NCI-H2107 treated with DMSO at 0.1 percent for 48 hours (cell line): Measurements from ENCODE around the gene NPW.

Experiments used
- DNase-seq: peaks from one replicate; lab custom pipeline; 2025; ENCODE audit not compliant: unreplicated experiment; lab: John Stamatoyannopoulos, UW

The NPW gene

DNA sequence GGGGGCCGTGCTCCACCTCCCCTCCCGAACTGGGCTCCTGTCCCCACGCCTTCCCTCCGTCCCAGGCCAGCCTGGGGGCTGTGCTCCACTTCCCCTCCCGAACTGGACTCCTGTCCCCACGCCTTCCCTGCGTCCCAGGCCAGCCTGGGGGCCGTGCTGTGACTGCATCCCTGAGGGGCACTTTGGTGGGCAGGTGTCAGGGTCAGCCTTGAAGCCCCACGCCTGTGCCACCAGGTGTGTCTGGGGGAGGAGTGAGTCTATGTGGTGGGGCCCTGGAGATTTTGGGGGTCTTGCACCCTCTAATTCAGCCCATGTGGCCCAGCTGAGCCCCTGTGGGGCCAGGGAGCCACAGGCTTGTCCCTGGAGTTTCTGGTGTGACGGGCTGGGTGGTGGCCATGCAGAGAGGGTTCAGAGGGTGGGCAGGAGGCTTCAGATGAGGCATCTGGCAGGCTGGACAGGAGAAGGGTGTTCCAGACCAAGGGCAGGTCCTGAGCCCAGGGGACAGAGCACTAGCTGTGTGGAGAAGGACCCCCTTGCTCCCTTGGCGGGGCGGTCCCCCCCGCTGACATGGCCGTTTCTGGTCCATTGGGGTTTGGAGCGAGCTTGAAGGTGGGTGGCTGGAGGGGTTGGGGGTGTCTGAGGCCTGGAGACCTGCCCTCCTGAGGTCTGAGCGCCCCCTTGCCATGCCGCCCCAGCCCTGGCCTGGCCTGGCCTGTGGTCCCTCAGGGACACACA is 15.3 kb downstream of the NPW start:
- no peak for DNase-seq

DNA sequence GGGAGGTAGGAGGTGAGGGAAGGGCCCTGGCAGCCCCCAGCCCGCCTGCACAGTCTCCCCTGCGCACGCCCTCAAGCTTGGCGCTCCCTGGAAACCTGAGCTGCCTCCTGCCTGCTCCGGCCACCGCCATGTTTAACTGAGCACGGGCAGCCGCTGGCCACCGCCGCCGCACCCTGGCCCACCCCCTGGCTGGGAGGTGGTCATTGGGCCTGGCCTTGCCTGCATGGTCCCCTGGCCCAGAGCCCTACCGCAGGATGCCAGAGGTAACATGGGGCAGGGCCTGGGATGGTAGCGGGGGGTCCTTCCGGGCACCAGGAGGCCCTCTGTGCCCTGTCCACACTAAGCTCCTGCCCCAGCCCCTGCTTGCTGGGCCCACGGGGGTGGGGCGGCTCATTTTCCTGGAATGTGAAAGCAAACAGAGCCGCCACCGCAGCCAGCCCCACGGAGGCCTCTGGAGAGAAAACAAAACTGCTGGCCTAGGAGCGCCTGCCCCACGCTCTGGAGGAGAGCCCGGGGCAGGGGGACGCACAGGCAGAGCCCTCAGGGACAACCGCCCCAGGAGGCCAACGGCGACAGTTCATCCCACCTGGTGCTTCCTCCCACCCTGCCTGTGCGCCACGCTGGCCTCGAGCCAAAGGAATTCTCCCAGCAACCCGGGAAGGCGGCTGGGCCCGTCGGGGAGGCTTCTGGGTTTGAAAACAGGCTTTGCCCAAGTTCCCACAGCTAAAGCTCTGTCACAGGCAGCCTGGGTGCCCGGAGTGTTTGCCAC is 16.0 kb downstream of the NPW start:
- peak; percentile 77 for DNase-seq

DNA sequence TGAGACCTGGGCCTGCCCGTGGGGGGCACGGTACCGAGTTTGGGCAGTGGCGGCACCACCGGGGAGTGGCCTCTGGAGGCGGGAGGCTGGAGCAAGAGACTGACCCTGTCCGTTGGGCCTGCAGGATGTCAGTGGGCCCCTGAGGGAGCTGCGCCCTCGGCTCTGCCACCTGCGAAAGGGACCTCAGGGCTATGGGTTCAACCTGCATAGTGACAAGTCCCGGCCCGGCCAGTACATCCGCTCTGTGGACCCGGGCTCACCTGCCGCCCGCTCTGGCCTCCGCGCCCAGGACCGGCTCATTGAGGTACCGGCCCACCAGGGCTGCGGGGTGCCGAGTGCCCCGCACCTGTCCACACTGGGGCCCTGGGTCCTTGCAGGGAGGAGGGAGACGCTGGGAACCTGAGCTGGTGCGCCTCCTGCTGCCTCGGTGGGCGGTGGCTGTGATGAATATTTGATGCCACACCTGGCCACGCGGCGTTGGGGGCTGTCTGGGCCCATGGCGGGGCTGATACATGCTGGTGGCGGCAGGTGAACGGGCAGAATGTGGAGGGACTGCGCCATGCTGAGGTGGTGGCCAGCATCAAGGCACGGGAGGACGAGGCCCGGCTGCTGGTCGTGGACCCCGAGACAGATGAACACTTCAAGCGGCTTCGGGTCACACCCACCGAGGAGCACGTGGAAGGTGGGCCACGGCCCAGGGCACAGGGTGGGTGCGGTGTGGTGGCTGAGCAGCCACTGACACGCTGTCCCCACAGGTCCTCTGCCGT is 16.8 kb downstream of the NPW start:
- peak; percentile 14 for DNase-seq

DNA sequence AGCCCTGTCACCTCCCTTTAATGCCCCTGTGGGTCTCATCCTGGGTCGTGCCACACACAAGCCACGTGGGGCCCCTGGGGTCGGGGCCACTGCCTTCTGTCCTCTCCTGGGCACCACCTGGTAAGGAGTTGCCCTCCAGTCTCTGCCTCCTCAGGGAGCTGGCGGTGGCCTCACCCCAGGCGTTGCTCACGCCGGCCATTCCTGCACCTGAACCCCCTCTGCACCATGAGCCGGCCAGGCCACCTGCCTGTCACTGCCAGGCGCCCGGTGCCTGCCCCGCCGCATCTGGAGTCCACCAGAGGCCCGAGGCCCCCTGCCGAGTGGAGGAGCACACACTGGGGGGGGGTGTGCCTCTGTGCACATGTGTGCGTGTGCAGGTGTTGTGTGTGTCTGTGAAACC is 17.5 kb downstream of the NPW start:
- DNase-seq: no peak

DNA sequence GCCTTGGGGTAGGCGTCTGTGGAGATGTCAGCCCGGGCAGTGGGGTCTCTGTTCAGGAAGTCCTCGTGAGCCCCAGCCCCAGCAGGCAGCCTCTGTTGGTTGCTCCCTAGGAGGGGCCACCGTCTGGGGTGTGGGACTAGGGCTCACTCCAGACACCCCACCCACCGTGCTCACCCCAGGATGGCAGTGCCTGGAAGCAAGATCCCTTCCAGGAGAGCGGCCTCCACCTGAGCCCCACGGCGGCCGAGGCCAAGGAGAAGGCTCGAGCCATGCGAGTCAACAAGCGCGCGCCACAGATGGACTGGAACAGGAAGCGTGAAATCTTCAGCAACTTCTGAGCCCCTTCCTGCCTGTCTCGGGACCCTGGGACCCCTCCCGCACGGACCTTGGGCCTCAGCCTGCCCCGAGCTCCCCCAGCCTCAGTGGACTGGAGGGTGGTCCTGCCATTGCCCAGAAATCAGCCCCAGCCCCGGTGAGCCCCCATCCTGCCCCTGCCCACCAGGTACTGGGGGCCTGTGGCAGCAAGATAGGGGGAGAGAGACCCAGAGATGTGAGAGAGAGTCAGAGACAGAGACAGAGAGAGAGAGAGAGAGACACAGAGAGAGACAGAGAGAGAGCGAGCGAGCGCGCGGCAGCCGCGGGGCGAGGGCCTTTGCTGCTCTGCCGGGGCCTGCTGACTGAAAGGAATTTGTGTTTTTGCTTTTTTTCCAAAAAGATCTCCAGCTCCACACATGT is 18.2 kb downstream of the NPW start:
- no peak for DNase-seq

DNA sequence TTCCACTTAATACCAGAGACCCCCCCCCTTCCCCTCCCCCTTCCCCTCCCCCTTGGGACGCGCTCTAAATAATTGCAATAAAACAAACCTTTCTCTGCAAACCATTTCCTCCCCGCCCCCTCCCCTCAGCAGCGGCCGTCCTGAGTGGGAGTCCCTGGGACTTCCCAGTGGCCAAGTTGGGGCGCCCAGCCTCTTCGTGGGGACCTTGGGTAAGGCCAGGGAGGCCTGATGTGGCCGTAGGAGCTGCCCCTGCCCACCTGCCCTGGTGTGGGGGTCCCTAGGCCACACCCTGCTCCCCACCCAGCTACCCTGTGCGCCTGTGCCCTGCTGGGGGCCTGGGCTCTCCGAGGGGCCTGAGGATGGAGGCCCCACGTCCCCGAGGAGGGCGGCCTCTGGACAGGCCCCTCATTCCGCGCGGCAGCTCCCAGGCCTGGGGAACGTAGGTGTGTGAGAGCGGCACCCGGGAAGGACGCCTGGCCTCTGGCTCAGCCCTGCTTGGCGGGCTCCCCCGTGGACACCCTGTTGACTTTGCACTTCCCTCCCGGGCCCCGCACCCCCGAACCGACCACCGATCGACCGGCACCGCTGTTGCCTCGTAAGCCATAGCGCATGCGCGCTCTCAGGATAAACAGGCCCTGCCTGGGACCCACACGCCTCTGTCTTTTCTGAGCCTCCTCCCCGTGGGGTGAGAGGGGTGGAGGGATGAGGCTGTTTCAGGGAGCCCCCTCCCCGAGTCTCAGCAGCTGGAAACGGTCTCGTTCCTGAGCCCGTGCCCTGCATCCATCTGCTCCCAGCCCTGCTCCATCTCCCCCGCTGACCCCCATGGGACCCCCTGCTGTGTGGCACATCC is 19.0 kb downstream of the NPW start:
- DNase-seq: no peak

DNA sequence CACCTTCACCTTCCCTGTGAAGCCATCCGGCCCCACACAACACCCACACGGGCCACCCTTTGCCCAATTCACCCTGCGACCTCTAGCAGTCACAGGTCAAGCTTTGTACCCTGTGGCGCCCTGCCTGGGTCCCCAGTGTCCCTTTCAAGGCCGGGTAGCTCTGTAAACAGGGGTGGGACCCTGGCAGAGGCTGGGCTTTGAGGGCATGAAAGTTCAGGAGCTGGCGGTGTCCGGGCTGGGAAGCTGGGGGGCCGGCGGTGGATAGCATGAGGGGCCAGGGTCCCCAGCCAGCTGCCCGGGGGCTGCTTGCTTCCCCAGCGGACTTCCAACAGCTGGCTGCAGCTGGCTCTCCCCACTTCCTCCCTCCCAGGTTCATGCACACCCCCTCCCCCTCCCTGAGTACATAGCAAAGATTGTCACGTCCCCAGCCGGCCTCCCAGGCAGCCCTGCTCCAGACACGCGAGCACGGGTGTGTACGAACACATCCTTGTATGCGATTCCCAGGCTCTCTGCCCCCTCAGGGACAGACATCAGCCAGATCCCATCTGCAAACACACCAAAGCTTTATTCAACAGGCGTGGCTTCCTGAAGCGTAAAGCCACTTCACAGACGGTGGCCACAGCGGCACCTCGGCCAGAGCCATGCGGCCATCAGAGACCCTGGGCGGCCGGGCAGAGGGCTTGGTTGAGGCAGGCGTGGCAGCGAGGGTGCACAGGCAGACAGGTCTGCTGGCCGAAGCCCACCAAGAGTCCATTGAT is 19.9 kb downstream of the NPW start:
- peak; percentile 9 for DNase-seq

DNA sequence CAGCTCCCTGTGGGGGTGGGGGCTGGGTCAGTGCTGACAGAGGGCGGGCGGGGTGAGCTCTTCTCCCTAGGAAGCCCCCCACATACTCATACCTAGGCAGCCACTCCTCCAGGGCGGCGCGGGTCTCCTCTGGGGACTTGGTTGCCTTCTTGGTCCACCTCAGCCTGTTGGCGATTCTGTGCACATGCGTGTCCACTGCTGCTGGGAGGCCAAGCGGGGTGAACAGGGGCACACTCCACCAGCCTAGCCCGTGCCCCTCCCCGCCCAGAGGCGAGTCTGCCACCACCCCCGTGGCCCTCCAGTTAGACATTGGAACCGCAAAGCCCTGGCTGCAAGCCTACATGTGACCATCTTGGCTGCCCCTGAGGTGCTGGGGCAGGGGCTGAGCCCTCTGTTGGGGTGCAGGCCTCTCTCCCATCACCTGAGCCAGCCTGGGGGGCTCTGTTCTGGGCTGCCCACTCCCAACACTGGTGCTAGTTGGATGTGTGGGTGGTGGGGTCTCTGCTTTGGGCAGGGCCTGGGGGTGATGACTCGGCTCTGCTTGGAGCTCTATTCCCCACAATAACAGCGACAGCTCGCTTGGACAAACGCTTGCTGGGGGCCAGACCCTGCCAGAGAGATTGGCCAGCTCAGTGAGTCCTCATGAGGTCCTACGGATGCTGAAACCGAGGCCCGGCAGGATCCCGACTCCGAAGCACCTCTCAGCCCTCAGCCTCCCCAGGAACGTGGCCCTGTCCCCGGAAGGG is 20.6 kb downstream of the NPW start:
- no peak for DNase-seq

DNA sequence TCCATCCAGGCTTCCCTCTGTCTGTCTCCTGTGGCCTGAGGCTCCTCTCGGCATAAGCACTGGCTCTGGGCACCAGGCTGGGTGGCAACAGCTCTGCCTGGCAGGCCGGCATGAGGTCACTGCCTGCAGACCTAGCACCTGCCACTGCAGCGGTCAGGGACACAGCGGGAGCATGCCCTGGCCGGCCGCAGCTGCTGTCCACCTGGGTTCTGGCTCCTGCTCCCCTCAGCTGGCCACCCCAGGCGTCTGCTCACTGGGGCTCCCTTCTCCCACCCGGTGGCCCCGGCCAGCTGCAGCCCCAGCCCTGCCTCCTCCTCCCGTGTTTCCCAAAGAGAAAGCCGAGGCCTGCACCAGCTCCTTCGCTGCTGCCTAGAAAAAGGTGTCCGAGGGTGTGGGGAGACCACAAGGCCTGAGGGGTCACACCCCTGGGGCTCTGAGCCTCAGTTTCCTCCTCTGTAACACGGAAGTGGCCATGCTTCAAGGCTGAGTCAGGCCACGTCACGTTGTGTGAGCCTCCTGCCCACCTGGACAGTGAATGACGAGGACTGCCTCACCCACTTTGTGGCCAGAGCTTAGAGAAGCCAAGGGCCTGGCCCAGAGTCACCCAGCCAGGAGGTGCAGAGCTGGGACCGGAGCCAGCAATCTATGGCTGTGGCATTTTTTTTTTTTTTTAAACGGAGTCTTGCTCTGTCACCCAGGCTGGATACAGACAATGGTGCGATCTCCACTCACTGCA is 21.4 kb downstream of the NPW start:
- DNase-seq: peak; percentile 28

DNA sequence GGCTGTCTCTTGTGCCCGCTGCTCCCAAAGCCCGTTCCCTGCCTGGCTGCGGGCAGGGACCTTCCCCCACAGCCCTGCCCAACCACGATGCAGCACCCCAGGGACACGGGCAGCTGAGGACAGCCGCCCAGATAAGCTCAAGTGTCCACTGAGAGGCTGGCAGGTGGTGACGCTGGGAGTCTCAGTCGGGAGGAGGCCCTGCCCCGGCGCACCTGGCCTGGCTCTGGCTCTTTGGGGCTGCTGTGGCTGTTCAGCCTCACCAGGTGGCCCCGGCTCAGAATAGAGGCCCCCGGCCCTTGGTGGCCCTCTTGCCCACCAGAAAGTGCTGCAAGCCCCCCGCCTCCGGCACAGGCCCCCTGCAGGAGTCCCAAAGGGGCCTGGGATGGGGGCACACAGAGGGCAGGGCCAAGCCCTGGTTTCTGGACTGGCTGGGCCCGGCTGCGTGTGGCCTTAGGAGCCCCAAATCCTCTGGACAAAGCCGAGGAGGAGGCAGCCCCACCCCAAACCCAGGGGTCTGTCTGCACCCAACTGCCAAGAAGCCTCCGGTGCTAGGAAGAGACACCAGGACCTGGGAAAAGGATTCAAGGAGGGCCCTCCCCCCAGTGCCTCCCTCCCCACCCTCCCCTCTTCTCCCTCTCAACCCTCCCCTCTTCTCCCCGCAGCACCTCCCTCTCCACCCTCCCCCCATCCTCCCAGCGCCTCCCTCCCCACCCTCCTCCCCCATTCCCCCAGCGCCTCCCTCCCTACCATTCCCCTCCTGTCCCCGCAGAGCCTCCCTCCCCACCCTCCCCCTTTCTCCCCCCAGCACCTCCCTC is 22.8 kb downstream of the NPW start:
- DNase-seq: peak; percentile 95

DNA sequence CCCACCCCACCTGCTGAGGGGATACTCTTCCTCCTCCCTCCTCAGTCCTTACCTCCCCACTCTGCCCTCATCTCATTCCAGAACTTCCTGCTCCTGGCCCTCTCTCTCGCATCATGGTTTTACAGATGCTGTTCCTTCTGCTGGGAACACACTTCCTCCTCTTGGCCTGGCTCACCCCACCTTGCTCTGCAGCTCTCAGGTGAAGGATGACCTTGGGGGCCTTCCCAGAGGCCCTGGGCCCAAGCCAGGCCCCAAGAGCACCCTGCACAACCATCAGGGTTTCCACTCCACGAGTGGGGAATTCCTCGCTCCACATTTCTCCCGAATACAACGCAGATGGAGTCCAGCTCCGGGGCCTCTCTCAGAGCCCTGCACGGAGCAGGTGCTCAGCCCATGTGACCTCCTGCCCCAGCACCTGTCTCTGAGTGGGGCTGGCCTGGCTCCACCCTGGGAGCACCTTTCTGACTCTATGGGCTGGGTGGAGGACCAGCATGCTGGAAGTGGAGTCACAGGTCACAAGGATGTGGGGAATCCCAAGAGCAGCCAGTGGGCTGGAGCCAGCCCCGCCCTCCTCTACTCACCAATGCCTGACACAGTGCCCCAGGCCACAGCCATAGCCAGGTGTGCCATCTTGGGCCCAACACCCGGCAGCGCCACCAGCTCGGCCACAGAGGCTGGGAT is 23.5 kb downstream of the NPW start:
- peak; percentile 81 for DNase-seq

DNA sequence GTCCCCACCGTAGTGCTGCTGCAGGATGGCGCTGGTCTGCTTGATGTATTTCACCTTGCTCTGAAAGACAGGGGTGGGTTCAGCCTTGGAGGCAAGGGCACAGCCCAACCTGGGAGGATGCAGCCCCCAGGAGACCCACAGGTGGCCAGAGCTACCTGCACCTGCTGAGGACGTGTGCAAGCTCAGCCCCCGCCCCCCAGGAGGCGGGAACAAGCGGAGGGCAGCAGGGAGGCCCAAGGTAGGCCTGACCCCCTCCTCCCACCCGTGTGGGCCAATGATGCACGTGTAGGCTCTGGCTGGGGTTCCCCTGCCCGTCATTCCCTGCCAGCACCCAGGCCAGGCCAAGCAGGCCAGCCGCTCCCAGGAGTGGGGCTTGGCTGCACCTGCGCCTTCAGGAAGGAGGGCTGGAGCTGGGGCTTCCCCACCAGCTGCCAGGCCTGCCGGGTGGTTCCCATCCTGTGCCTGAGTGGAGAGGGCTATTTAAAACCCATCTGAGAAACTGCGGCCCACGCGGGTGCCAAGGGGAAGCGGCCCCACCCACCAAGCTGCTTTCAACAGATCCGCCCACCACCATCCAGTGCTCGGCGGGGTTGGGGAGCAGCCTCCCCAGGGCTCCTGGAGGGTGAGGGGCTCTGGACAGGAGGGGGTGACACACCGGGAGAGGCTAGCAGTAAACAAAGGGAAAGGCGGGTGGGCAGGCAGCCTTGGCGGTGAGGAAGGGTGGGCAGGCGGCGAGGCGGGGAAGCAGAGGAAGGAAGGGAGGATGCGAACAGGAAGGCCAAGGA is 24.3 kb downstream of the NPW start:
- DNase-seq: peak; percentile 76

DNA sequence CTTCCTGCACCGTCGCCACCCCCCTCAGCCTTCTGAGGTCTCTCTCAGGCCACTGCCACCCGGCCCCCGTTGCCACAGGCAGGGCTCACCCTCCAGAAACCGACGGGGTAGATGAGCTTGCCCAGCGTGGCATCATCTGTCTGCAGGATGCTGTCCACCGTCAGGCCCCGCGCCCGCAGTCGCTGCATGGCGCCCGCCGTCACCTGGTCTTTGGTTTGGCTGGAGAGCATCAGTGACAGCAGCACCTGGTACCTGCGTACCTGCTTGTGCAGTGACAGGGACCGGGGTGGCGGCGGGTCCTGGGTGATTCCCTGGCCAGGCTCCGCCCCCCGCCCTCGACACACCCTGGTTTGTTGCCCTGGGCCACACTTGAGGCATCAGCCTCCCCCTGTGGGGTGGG is 25.0 kb downstream of the NPW start:
- no peak for DNase-seq

DNA sequence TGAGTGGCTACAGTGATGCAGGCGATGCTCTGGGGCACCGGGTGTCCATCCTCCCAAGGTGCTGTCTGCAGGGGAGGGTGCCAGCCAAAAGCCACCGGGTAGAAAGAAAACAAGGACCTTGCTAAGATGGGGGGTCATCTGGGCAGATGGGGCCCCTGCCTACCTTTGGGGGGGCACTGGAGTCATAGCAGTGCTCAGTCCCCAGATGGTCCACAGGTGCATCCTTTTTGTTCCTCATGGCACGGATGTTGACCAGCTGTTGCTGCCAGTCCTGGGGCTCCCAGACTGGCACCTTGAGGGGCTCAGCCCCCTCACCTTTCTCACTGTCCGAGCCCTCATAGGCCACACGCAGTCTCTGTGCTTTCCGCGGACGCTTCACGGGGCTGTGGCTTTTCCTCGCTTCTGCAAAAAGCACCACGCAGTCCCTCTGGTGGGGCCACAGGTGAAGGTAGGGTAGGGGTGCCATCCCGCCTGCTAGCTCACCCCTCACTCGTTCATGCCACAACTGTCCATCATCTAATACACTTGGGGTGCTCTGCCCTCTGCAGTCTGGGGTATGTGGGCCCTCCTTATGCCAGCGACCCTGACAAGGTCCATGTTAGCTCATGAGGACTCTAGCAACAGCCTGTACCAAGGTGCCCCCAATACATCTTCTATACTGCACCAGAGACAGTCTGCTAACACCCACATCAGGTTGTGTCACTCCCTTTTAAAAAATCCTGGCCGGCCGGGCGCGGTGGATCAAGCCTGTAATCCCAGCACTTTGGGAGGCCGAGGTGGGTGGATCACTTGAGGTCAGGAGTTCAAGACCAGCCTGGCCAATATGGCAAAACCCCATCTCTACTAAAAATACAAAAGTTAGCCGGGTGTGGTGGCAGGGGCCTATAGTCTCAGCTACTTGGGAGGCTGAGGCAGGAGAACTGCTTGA is 26.6 kb downstream of the NPW start:
- no peak for DNase-seq

DNA sequence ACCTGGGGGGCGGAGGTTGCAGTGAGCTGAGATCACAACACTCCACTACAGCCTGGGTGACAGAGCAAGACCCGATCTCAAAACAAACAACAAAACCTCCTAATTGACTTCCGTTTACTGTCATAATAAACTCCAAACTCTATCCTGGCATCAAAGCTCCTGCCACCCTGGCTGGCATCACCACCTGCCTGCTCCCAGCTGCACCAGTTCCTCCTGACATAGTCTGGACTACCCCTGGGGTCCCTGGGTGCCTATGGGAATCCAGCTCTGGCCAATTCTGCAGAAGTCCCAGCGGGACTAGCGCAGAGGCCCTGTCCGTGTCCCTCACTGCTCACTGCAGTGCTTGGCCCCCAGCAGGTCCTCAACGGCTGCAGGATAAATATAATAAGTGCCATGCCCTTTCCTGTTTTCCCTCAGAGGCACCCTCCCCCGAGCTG is 27.3 kb downstream of the NPW start:
- DNase-seq: no peak
